CD4-positive, alpha-beta T cell (primary cell): ENCODE data around the gene EIF2B5. TPM values are rescaled to one million over a fixed set of nuclear protein-coding genes. Genes with fewer than 3 reads are reported as not detected.

Experiments used
- ATAC-seq: fragments of 200-7000 bp; cut with Tn5 transposase; one replicate; pipeline ENCODE4 v1.10.0; 2022; ENCODE audit warnings: mild to moderate bottlenecking; ENCODE audit not compliant: poor library complexity
- CTCF ChIA-PET: fragments of 350-600 bp; sonication (Branson Sonifier 250); formaldehyde crosslinking; loops from one replicate; lab custom pipeline; 2021; ENCODE audit warnings: antibody characterized with exemption, inconsistent platforms; lab: Charles Lee
- POLR2A ChIA-PET: fragments of 350-600 bp; sonication (Branson Sonifier 250); formaldehyde crosslinking; loops from one replicate; lab custom pipeline; 2021; ENCODE audit warnings: antibody characterized with exemption, inconsistent platforms; lab: Charles Lee
- DNase-seq, 14 experiments: peaks; one replicate each; pipeline ENCODE4 v3.0.0-alpha.2; 2013 to 2020; ENCODE audit warnings: mixed read lengths in 2 of 14
- H3K27ac ChIP-seq, 2 donors: one replicate each; pipeline versions ENCODE4 v1.5.1 to v1.7.0; 2013; ENCODE audit warnings: low read length in 2 of 2, low read depth in 1 of 2, mild to moderate bottlenecking in 1 of 2
- H3K27me3 ChIP-seq, 2 experiments: 1 replicate in 1 of 2; 2 replicates in 1 of 2; pipeline versions ENCODE4 v1.6.1 to v1.7.0; 2013; ENCODE audit warnings: low read length in 2 of 2, control low read depth in 1 of 2, mild to moderate bottlenecking in 1 of 2, moderate library complexity in 1 of 2; ENCODE audit not compliant: insufficient read depth in 2 of 2, control insufficient read depth in 1 of 2
- H3K36me3 ChIP-seq: one replicate; pipeline ENCODE4 v1.6.1; 2013; ENCODE audit warnings: low read length, control low read depth; ENCODE audit not compliant: insufficient read depth
- H3K4me1 ChIP-seq: one replicate; pipeline ENCODE4 v1.6.1; 2013; ENCODE audit warnings: low read length, control low read depth; ENCODE audit not compliant: insufficient read depth
- H3K4me3 ChIP-seq: one replicate; pipeline ENCODE4 v1.5.1; 2013; ENCODE audit warnings: mild to moderate bottlenecking, low read length, moderate library complexity
- H3K9me3 ChIP-seq, 2 experiments: 1 replicate in 1 of 2; 2 replicates in 1 of 2; pipeline versions ENCODE4 v1.6.1 to v1.7.0; 2013; ENCODE audit warnings: low read length in 2 of 2, mild to moderate bottlenecking in 2 of 2, control low read depth in 1 of 2, moderate library complexity in 1 of 2; ENCODE audit not compliant: control insufficient read depth in 1 of 2, insufficient read depth in 1 of 2
- H3K27ac Mint-ChIP-seq: one replicate; pipeline ENCODE4 v1.8.0; 2020; ENCODE audit warnings: mixed read lengths
- H3K27me3 Mint-ChIP-seq: one replicate; pipeline ENCODE4 v1.8.0; 2021; ENCODE audit warnings: mixed read lengths
- H3K36me3 Mint-ChIP-seq: one replicate; pipeline ENCODE4 v1.8.0; 2021; ENCODE audit warnings: low read depth, mixed read lengths
- H3K4me1 Mint-ChIP-seq: one replicate; pipeline ENCODE4 v1.8.0; 2021; ENCODE audit warnings: low read depth, mixed read lengths
- H3K4me3 Mint-ChIP-seq: one replicate; pipeline ENCODE4 v1.8.0; 2020; ENCODE audit warnings: mild to moderate bottlenecking, mixed read lengths
- H3K9me3 Mint-ChIP-seq: one replicate; pipeline ENCODE4 v1.8.0; 2020; ENCODE audit warnings: mixed read lengths
- CTCF ChIP-seq: fragments of 200-600 bp; IDR thresholded peaks from one replicate; pipeline ENCODE4 v1.8.0; 2022; ENCODE audit warnings: antibody characterized with exemption, mild to moderate bottlenecking
- intact Hi-C, 2 experiments: fragments of 100-400 bp; cut with DNase I in 1 of 2; cut with micrococcal nuclease in 1 of 2; formaldehyde crosslinking; loops; one replicate each; pipeline versions ENCODE4 v1.15.1 to v1.9.0; 2023 to 2025; cut with DNase I, micrococcal nuclease
- total RNA-seq, 174 experiments: library from RNA in 2 of 174; stranded (reverse) in 2 of 174; gene quantifications; one replicate each; pipeline ENCODE4 v1.2.3 and lab custom pipeline; 2021 to 2026

Gene EIF2B5
- total RNA-seq, 2 experiments from 2014 or later = 53.6 TPM

- Histone ChIP-seq H3K27ac (no peak overlapping the region), H3K9me3 (no peaks in the 10 kb centered on the region), H3K27me3 (no peaks in the 10 kb centered on the region), H3K4me3 (no peak overlapping the region), H3K36me3 (peaks cover 20% of the 10 kb centered on the region), H3K4me1 (peaks cover 31% of the 10 kb centered on the region)
- Mint-ChIP-seq H3K27ac (no peak overlapping the region), H3K4me1 (peaks cover 27% of the 10 kb centered on the region), H3K9me3 (no peaks in the 10 kb centered on the region), H3K4me3 (no peak overlapping the region), H3K36me3 (peaks cover 34% of the 10 kb centered on the region), H3K27me3 (no peaks in the 10 kb centered on the region)
- no peak for TF ChIP-seq CTCF
- peak in 1 of 14 experiments; percentile 2 for DNase-seq
- ChIA-PET CTCF (interaction anchor here (2.0 kb wide), 1 partner anchor 77 kb away, joined by 5 read pairs; no protein-coding TSS in a partner anchor), POLR2A (interaction anchor here (3.9 kb wide), 1 partner anchor 12 kb away, joined by 25 read pairs; the partner anchor contains the start of gene ABCF3)
- intact Hi-C loops = loop anchor here in 1 of 2 experiments (2.0 to 10.0 kb wide), 4 partner anchors 16 to 1188 kb away; partner anchors contain the start of genes DCUN1D1, EIF2B5 and PARL
- no peak for ATAC-seq
Measured at GRCh38 chr3:184172681-184173373, 37.7 kb downstream of the EIF2B5 start.

DNA sequence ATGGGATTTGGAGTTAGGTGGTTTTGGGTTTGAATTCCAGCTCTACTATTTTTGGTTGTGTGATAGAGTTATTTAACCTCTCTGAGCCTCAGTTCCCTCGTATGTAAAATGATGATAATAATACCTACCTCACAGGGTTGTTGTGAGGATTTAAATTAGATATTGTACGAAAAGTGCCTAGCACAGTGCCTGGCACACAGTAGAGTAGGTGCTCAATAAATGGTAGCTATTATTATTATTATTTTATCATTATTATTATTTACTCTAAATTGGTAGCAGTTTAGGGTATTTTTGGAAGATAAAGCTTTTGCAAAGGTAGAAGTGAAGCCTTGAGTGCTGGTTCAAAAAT is 38.2 kb downstream of the EIF2B5 start:
- CTCF ChIA-PET = interaction anchor here (1.0 to 2.0 kb wide), 2 partner anchors 38 to 77 kb away, joined by 3 to 5 read pairs; partner anchors contain the start of gene EIF2B5
- no peak for ATAC-seq
- Mint-ChIP-seq H3K27me3 (no peaks in the 10 kb centered on the region), H3K9me3 (no peaks in the 10 kb centered on the region), H3K27ac (no peak overlapping the region), H3K4me1 (peaks cover 33% of the 10 kb centered on the region), H3K4me3 (no peak overlapping the region), H3K36me3 (peaks cover 37% of the 10 kb centered on the region)
- Histone ChIP-seq H3K9me3 (no peaks in the 10 kb centered on the region), H3K27me3 (no peaks in the 10 kb centered on the region), H3K4me1 (peaks cover 35% of the 10 kb centered on the region), H3K27ac (no peak overlapping the region), H3K36me3 (peaks cover 21% of the 10 kb centered on the region), H3K4me3 (no peak overlapping the region)
- DNase-seq = no peak
- POLR2A ChIA-PET = interaction anchor here (0.7 to 3.9 kb wide), 3 partner anchors 11 to 159 kb away, joined by 3 to 25 read pairs (median 5); partner anchors contain the start of gene ABCF3
- no peak for TF ChIP-seq CTCF
- intact Hi-C loops = loop anchor here in 1 of 2 experiments (2.0 to 10.0 kb wide), 4 partner anchors 17 to 1189 kb away; partner anchors contain the start of genes DCUN1D1, EIF2B5 and PARL

DNA sequence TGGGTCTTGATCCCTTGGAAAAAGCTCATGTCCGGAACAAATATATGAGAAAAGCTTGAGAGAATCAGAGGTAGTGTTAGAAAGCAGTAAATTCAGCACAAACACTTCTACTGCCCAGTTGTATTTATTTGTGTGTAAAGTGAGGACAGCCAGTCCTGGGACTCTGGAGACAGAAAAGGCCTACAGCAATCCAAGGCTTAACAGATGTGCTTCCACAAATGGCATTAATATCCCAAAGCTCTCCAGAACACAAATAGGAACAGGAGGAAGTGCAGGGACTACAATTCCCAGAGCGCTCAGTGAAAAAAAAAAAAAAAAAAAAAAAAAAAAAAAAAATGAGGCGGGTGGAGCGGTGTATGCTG is 39.1 kb downstream of the EIF2B5 start:
- no peak overlapping the region for H3K27ac ChIP-seq

More for the DNA sequence above, 39.1 kb downstream of the EIF2B5 start:
- Mint-ChIP-seq H3K9me3 (no peaks in the 10 kb centered on the region), H3K4me1 (peaks cover 42% of the 10 kb centered on the region), H3K27me3 (no peaks in the 10 kb centered on the region), H3K27ac (peak overlapping the region; percentile 86), H3K36me3 (peaks cover 40% of the 10 kb centered on the region), H3K4me3 (peak overlapping the region; percentile 92)
- intact Hi-C loops = loop anchor here (1.0 to 10.0 kb wide), 6 partner anchors 11 to 1189 kb away; partner anchors contain the start of genes PSMD2 (in 2 of the 2), ABCC5 (in 1 of the 2), DCUN1D1 (in 1 of the 2) and EEF1AKMT4 (in 1 of the 2)
- DNase-seq (no peak), ATAC-seq (no peak)
- TF ChIP-seq CTCF = no peak
- POLR2A ChIA-PET = interaction anchor here (1.8 to 3.9 kb wide), 4 partner anchors 10 to 39 kb away, joined by 5 to 25 read pairs (median 8); partner anchors contain the start of genes ABCF3 and EIF2B5
- Histone ChIP-seq H3K36me3 (peaks cover 26% of the 10 kb centered on the region), H3K27me3 (no peaks in the 10 kb centered on the region), H3K9me3 (no peaks in the 10 kb centered on the region), H3K4me3 (no peak overlapping the region), H3K4me1 (peaks cover 35% of the 10 kb centered on the region)
- CTCF ChIA-PET = interaction anchor here (0.5 to 2.0 kb wide), 7 partner anchors 13 to 290 kb away, joined by 3 to 5 read pairs (median 3); partner anchors contain the start of genes EIF2B5 and PARL
